Uterus (tissue), 2 donors: ENCODE data around the gene ITPR2.

Experiments
- CTCF ChIP-seq, 4 experiments: fragments of 200-600 bp in 2 of 4; fragments of 450-650 bp in 2 of 4; sonication (generic) in 2 of 4; IDR thresholded peaks; one replicate each; pipeline ENCODE4 v1.5.1; 2016 to 2019; ENCODE audit warnings: antibody characterized with exemption in 4 of 4, mild to moderate bottlenecking in 2 of 4, moderate library complexity in 1 of 4
- POLR2A ChIP-seq, 2 donors: fragments of 450-650 bp; IDR thresholded peaks; one replicate each; pipeline ENCODE4 v1.6.1; 2016; ENCODE audit warnings: antibody characterized with exemption in 2 of 2, mild to moderate bottlenecking in 1 of 2, moderate library complexity in 1 of 2

- TF ChIP-seq POLR2A (IDR thresholded peaks at IDR 0.05) (no peak), CTCF (IDR thresholded peaks at IDR 0.05) (no peak)
These were observed 43.0 kb downstream of the ITPR2 start for GRCh38 chr12:26789731-26790644.
